Measurements from ENCODE around the gene OR51G2.

- TF ChIP-seq CTCF (IDR thresholded peaks at IDR 0.05 in 2 of 3, conservative IDR thresholded peaks at IDR 0.05 in 1 of 3; ENCODE audit: borderline replicate concordance in 1 of 3, insufficient read depth in 1 of 3, low read depth in 2 of 3, low read length in 2 of 3) (no peak), TCF7L2 (IDR thresholded peaks at IDR 0.05; ENCODE audit: borderline replicate concordance, extremely low read depth, insufficient read depth, insufficient read length) (no peak), EZH2phosphoT487 (IDR thresholded peaks at IDR 0.05; ENCODE audit: borderline replicate concordance) (no peak), POLR2AphosphoS5 (IDR thresholded peaks at IDR 0.05; ENCODE audit: low read depth, low read length) (no peak), SIN3A (IDR thresholded peaks at IDR 0.05; ENCODE audit: low read depth) (no peak), YY1 (IDR thresholded peaks at IDR 0.05; ENCODE audit: extremely low read depth, insufficient replicate concordance, low read depth, low read length) (no peak), JUND (IDR thresholded peaks at IDR 0.05) (no peak)
Observed at GRCh38 chr11:4887591-4887990, 31.6 kb downstream of the OR51G2 start.
